Activated T-helper 17 cell treated with anti-CD3 and anti-CD28 coated beads, Interleukin-2, amount 50 U/mL, for 72 hours (primary cell): ENCODE results near the gene NGEF. TPM values are rescaled to one million over a fixed set of nuclear protein-coding genes. Genes with fewer than 3 reads are reported as not detected.
"Not testable (repeated sequence)": the region's sequence is repeated elsewhere in the genome, so short reads cannot be mapped to it uniquely, and the experiment has no call there.

Source experiments
- ATAC-seq: fragments of 150-1000 bp; cut with Tn5 transposase; replicated peaks from 2 replicates; pipeline ENCODE4 v1.10.0; 2021; ENCODE audit warnings: mild to moderate bottlenecking, moderate library complexity
- H3K27ac Mint-ChIP-seq: one replicate; pipeline ENCODE4 v1.8.0; 2022; ENCODE audit warnings: mixed read lengths
- H3K27me3 Mint-ChIP-seq: one replicate; pipeline ENCODE4 v1.8.0; 2022; ENCODE audit warnings: mixed read lengths
- H3K36me3 Mint-ChIP-seq: one replicate; pipeline ENCODE4 v1.8.0; 2022; ENCODE audit warnings: low read depth, mild to moderate bottlenecking, mixed read lengths
- H3K4me1 Mint-ChIP-seq: one replicate; pipeline ENCODE4 v1.8.0; 2022; ENCODE audit warnings: mixed read lengths
- H3K4me3 Mint-ChIP-seq: one replicate; pipeline ENCODE4 v1.8.0; 2022; ENCODE audit warnings: mild to moderate bottlenecking, mixed read lengths
- H3K9me3 Mint-ChIP-seq: one replicate; pipeline ENCODE4 v1.8.0; 2022; ENCODE audit warnings: mixed read lengths
- total RNA-seq, 2 donors: library from RNA; stranded (reverse); gene quantifications; one replicate each; pipeline ENCODE4 v1.2.3, GENCODE V29; 2022

Gene NGEF, protein sequence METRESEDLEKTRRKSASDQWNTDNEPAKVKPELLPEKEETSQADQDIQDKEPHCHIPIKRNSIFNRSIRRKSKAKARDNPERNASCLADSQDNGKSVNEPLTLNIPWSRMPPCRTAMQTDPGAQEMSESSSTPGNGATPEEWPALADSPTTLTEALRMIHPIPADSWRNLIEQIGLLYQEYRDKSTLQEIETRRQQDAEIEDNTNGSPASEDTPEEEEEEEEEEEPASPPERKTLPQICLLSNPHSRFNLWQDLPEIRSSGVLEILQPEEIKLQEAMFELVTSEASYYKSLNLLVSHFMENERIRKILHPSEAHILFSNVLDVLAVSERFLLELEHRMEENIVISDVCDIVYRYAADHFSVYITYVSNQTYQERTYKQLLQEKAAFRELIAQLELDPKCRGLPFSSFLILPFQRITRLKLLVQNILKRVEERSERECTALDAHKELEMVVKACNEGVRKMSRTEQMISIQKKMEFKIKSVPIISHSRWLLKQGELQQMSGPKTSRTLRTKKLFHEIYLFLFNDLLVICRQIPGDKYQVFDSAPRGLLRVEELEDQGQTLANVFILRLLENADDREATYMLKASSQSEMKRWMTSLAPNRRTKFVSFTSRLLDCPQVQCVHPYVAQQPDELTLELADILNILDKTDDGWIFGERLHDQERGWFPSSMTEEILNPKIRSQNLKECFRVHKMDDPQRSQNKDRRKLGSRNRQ
- 1 to 10 TPM in 1 of 2 donors, not detected in 1; 1.0 TPM for total RNA-seq

DNA sequence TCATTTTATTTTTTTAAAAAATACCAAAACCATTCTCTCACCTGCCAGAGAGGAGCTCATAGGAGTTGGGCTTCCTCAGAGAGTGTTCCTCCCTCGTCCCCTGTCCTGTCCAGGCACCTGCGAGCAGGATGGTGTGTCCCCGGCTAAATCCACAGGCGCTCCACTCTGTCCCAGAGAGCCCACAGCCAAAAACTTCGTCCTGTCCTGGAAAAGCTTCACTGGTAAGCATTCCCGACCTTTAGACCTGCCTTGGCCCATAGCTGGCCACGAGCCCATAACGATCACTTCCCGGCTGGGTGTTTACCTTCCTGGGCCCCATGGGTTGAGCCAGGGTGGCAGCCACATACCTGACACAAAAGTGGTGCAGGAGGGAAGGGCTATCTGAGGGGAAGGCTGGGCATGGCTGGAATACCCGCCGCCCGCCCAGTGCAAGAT, at the start of gene NGEF:
Gene NGEF (minus strand): TSS at position 230 of the 435 bp plus-strand sequence. CDS start 38,366 bp downstream, outside the sequence.
- Mint-ChIP-seq H3K9me3 (no peaks in the 10 kb centered on the region), H3K36me3 (no peaks in the 10 kb centered on the region), H3K4me3 (no peak within 1 kb of the TSS), H3K4me1 (no peaks in the 10 kb centered on the region), H3K27ac (no peak within 1 kb of the TSS), H3K27me3 (no peaks in the 10 kb centered on the region)
- ATAC-seq = no peak

DNA sequence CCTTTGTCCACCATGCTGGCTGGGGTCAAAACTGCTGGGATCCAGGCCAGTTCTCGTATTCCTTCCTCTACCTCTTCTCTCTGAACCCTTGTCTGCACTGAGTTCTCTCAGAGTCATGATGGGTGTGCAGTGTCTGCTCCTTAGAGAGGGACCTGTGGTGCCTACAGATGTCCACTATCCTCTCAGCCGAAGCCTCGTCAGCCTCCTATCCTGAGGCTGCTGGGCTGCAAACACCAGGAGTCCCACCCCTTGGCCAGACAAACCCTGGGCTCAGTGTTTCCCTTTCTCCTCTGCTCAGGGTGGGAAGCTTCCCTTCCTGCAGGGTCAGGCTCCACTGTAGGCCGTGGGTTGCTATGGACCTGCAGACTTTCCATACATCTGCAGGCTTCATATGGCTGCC, 49.4 kb upstream of the NGEF start:
- H3K4me3 Mint-ChIP-seq = peak overlapping the region; percentile 97
- ATAC-seq = no peak
- H3K4me1 Mint-ChIP-seq = peaks cover 17% of the 10 kb centered on the region
- H3K36me3 Mint-ChIP-seq = peaks cover 58% of the 10 kb centered on the region
- no peaks in the 10 kb centered on the region for H3K27me3 Mint-ChIP-seq
- H3K27ac Mint-ChIP-seq = peak overlapping the region; percentile 95
- H3K9me3 Mint-ChIP-seq = no peaks in the 10 kb centered on the region

DNA sequence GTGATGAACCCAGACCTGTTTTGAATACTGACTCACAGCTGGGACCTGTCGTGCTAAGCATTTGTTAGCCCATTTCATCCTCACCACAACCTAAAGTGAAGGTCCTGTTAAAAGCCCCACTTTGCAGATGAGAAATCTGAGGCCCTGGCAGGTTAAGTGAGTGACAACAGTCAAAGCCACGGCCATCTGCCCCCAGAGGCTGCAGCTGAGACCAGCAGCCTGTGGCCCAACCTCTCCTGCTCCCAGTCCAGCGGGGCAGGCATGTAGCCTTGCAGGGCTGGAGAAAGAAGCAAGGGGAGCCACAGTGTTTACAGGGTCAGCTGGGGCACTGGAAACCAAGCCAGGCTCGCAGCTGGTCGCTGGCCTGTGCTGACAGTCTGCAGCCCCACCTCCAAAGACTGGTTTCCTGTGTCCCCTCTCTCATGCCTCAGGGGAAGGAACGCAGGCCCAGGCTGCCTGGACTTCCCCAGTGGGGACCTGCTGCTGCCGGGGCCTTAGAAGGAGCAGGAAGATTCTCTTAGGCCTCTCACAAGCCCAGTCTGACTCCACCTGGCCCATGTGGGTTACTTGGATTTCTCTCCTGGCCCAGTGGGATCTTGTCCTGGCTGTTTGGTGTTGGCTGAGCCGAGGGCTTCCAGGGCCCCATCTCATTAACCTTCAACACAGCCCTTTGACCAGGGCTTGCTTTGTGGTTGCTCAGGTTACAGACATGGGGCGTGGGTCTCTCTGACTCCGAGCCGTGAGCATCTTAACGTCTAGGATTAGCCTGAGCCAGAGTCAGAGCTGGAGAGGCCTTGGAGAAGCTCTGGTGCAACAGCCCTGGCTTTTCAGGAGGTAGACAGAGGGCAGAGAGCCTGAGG, 48.8 kb upstream of the NGEF start:
- no peaks in the 10 kb centered on the region for H3K9me3 Mint-ChIP-seq
- H3K36me3 Mint-ChIP-seq = peaks cover 52% of the 10 kb centered on the region
- peak; percentile 70 for ATAC-seq
- peak overlapping the region; percentile 97 for H3K4me3 Mint-ChIP-seq
- peaks cover 11% of the 10 kb centered on the region for H3K4me1 Mint-ChIP-seq
- H3K27ac Mint-ChIP-seq = peak overlapping the region; percentile 95
- H3K27me3 Mint-ChIP-seq = no peaks in the 10 kb centered on the region

DNA sequence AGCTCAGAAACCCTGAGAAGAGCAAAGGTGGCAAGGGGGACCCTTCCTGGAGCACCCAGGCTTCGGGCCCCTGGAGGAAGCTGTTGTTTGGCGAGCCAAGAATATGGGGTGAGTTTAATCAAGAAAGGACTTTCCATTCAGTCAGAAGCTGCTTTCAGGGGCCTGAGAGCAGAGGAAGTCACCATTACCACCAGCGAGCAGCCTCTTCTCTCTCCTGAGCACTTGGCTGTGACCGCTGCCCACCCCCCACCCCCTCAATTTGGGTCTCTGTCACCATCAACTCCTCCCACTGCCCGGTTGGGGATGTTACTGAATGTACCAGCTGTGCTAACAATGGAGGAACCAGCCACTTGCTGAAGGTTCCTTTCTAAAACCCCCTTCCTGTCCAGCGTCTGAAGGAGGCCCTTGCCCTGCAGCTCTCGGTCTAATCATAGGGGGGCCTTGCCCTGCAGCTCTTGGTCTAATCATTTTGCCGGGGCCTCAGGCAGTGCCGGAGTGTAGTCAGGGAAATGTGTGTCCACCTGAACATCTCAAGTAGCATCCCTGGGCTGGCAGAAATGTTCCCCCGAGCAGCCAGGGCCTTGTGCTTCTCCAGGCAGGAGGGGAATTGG, 48.0 kb upstream of the NGEF start:
- no peaks in the 10 kb centered on the region for H3K27me3 Mint-ChIP-seq
- H3K36me3 Mint-ChIP-seq = peaks cover 44% of the 10 kb centered on the region
- no peaks in the 10 kb centered on the region for H3K9me3 Mint-ChIP-seq
- H3K27ac Mint-ChIP-seq = peak overlapping the region; percentile 95
- peak overlapping the region; percentile 97 for H3K4me3 Mint-ChIP-seq
- peak; percentile 41 for ATAC-seq
- H3K4me1 Mint-ChIP-seq = peaks cover 11% of the 10 kb centered on the region

DNA sequence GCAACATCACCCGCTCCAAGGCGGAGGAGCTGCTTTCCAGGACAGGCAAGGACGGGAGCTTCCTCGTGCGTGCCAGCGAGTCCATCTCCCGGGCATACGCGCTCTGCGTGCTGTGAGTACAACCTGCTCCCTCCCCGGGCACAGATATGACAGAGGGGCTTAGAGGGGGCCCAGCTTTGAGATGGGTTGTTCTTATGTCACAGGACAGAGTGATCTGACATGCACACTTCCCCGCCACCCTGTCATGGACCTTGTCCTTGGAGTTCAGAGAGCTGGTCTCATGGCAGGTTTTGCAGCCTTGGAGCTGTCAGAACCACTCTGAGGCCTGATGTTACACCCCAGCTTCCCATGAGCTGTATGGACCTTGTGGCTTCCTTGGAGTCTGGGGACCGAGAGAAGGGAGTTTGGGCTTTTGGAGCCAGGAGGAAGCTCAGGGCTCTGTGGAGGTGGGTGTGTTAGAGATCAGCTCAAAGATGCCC, 47.5 kb upstream of the NGEF start:
- H3K4me1 Mint-ChIP-seq = peaks cover 11% of the 10 kb centered on the region
- H3K9me3 Mint-ChIP-seq = no peaks in the 10 kb centered on the region
- ATAC-seq = peak; percentile 14
- no peaks in the 10 kb centered on the region for H3K27me3 Mint-ChIP-seq
- peak overlapping the region; percentile 95 for H3K27ac Mint-ChIP-seq
- H3K4me3 Mint-ChIP-seq = peak overlapping the region; percentile 97
- H3K36me3 Mint-ChIP-seq = peaks cover 39% of the 10 kb centered on the region

DNA sequence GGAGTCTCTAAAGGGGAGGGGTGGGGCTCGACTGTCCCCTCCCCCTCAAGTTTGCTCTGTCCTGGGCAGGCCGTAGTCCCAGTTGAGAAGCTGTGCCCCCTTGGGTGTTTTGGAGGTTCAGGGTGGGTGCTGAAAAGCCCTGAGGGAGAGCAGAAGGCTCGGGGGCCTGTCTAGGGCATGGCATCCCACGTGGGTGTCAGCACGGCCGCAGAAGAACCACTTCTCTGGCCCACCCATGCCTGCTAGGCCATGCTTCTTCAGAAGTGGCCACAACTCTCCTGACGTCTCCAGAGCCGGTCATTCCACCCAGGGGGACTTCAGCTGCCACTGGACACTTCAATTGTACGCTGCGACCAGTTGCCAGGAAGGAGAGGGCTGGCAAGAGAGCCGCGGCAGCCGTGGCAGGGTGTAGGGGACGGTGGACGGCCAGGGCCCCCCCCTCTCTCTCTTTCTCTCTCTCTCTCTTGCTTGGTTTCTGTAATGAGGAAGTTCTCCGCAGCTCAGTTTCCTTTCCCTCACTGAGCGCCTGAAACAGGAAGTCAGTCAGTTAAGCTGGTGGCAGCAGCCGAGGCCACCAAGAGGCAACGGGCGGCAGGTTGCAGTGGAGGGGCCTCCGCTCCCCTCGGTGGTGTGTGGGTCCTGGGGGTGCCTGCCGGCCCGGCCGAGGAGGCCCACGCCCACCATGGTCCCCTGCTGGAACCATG, 46.9 kb upstream of the NGEF start, which contains the start of gene INPP5D:
Gene INPP5D (plus strand): TSS at position 546 of the 704 bp plus-strand sequence. CDS start 137 bp downstream, at position 683.
- no peaks in the 10 kb centered on the region for H3K9me3 Mint-ChIP-seq
- H3K27me3 Mint-ChIP-seq = no peaks in the 10 kb centered on the region
- ATAC-seq = peak; percentile 66
- peak within 1 kb of the TSS; percentile 95 for H3K27ac Mint-ChIP-seq
- H3K4me1 Mint-ChIP-seq = peaks cover 11% of the 10 kb centered on the region
- H3K36me3 Mint-ChIP-seq = peaks cover 33% of the 10 kb centered on the region
- H3K4me3 Mint-ChIP-seq = peak within 1 kb of the TSS; percentile 97

DNA sequence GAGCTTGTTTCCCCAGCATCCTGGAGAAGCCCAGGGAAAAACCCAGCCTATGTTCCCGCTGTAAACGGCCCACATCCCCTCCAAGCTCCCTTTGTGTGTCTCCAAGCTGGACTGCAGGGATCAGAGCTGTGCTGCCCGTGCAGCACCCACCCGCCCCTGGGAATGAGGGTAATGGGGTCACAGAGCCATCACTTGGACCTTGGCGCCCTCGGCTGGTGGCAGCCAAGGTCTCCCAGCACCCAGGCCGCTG, 46.4 kb upstream of the NGEF start:
- Mint-ChIP-seq H3K36me3 (peaks cover 31% of the 10 kb centered on the region), H3K27me3 (no peaks in the 10 kb centered on the region), H3K27ac (peak overlapping the region; percentile 95), H3K9me3 (no peaks in the 10 kb centered on the region), H3K4me3 (peak overlapping the region; percentile 97), H3K4me1 (peaks cover 8% of the 10 kb centered on the region)
- ATAC-seq = no peak

DNA sequence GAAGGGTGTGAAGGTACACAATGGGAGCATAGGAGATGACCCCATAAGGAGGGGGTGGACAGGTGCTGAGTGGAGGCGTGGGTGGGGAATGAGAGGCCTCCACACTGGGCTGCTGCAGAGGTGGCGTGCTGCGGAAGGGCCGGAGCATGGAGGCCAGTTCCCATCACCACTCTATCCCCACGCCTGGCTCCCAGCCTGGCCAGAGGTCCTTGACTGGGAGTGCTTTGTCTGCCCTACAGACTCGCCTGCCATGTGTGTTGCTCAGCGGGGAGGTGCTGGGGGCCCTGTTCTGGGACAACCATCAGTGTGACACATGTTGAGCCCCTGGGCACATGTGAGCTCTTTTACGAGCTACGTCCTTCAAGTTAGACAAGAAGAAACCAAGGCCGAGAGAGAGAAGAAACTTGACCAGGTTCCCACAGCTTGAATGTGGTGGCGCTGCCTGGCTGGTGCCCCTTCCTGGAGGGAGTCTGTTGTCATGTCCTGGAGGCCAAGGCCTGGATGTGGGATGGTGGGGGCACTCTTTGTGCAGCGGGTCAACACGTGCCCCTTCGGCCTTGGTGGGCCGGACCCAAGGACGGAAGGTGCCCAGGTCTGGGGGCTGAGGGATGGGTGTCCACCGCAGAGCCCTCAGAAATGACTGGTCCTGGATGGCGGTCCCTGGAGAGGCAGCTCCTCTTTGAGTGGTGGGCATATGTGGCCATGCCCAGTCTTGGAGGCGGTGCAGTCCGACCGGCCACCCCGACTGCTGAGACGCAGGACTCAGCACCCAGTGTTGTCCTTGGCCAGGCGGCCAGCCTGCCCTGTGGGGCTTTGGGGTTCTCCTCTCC, 45.9 kb upstream of the NGEF start:
- Mint-ChIP-seq H3K4me1 (peaks cover 6% of the 10 kb centered on the region), H3K36me3 (peaks cover 31% of the 10 kb centered on the region), H3K27ac (peak overlapping the region; percentile 39), H3K27me3 (no peaks in the 10 kb centered on the region), H3K9me3 (no peaks in the 10 kb centered on the region), H3K4me3 (peak overlapping the region; percentile 97)
- ATAC-seq = no peak

DNA sequence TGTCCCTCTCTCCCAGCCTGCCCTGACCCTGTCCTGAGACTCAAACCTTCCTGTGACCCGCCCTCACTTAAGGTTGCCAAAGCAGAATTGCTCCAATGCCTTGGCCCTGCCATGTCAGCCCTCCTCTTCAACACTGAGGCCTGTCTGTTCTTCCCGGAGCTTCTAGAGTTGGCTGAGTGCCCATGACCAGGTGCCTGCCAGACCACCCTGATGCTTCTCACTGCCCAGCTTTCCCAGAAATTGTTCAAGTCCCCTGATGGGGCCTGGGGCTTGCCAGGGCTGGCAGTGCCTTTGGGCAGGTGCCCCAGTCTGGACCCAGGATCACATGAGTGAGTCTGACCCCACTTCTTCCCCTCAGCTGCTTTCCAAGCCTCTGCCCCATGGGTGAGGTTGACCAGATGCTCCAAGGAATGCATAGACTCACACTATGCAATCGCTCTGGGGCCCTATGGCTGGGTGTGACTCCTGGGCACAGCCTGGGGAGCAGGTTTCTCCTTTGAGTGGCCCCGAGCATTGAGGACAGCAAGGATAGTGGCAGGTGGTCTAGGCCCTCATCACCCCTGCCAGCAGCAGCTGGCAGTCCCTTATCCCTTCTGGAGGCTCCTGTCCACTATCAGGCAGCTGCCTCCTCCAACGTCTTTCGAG, 44.0 kb upstream of the NGEF start:
- Mint-ChIP-seq H3K4me1 (peaks cover 3% of the 10 kb centered on the region), H3K27ac (peak overlapping the region; percentile 13), H3K36me3 (peaks cover 19% of the 10 kb centered on the region), H3K27me3 (no peaks in the 10 kb centered on the region), H3K4me3 (no peak overlapping the region), H3K9me3 (no peaks in the 10 kb centered on the region)
- ATAC-seq = no peak

DNA sequence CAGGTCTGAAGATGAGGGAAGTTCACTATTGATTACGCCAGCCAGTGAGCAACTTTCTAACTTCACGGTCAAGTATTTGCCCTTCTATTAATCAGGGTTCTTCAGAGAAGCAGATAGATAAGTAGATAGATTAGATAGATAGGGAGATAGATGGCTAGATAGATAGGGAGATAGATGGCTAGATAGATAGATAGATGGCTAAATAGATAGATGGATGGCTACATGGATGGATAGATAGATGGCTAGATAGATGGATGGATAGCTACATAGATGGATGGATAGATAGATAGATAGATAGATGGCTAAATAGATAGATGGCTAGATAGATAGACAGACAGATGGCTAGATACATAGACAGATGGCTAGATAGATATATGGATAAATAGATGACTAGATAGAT, 42.3 kb upstream of the NGEF start:
- no peak overlapping the region for H3K4me3 Mint-ChIP-seq
- H3K27ac Mint-ChIP-seq = no peak overlapping the region
- no peaks in the 10 kb centered on the region for H3K27me3 Mint-ChIP-seq
- H3K4me1 Mint-ChIP-seq = peaks cover 3% of the 10 kb centered on the region
- H3K9me3 Mint-ChIP-seq = no peaks in the 10 kb centered on the region
- no peak for ATAC-seq
- peaks cover 1% of the 10 kb centered on the region for H3K36me3 Mint-ChIP-seq

DNA sequence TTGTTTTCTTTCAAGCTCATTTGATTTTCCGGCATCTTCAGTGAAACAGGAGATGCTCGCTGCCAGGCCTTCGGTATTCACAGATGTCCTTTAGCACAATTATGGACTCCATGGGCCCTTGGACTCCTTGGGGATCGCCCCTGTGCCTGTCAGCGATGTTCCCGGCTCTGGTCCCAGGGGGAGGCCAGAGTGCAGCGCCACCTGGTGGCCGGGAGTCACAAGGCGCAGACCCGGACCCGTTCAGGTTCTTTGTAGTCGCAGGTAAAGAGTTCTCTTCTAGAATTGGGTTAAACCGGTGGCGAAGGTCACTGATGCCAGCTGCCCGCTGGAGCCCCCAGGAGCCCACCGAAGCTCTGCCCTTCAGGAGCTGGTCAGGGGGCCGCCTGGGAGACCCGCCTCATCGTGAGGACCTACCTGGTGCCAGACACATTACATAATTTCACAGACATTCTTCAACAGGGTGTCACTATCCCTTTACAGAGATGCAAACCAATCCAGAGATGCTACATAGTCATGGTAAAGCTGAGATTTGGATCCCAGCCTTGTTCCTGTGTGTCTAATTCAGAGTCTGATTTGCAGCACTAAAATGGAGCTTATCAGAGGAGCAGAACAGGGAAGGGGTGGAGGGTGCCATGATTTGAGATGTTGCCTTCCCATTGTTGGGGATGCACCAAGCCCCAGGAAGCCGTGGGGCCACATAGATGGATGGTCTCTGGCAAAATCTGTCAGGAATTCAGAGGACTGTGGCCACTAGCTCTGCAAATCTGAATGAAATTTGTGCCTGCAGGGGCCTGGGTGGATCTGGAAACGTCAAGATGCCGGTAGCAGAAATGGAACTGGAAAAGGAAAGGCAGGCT, 41.1 kb upstream of the NGEF start:
- H3K9me3 Mint-ChIP-seq = no peaks in the 10 kb centered on the region
- no peaks in the 10 kb centered on the region for H3K27me3 Mint-ChIP-seq
- ATAC-seq = peak; percentile 84
- H3K27ac Mint-ChIP-seq = no peak overlapping the region
- H3K36me3 Mint-ChIP-seq = no peaks in the 10 kb centered on the region
- H3K4me3 Mint-ChIP-seq = peak overlapping the region; percentile 23
- H3K4me1 Mint-ChIP-seq = peaks cover 3% of the 10 kb centered on the region

DNA sequence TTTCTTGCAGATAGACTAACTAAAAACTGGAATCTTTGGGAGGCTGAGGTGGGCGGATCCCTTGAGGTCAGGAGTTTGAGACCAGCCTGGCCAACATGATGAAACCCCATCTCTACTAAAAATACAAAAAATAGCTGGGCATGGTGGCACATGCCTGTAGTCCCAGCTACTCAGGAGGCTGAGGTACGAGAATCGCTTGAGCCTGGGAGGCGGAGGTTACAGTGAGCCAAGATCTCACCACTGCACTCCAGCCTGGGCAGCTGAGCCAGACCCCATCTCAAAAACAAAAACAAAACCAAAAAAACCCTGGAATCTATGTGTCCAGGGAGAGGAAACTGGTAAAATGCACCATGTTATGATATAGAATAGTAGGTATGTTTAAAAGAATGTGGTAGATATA, 39.5 kb upstream of the NGEF start:
- not testable (repeated sequence) for ATAC-seq, H3K4me3 Mint-ChIP-seq, H3K9me3 Mint-ChIP-seq, H3K36me3 Mint-ChIP-seq, H3K27me3 Mint-ChIP-seq, H3K4me1 Mint-ChIP-seq, H3K27ac Mint-ChIP-seq
